Lung (tissue), 12 donors: Measurements from ENCODE around the gene SGPL1. TPM values are rescaled to one million over a fixed set of nuclear protein-coding genes. Genes with fewer than 3 reads are reported as not detected.

Experiments
- ATAC-seq: fragments of 200-7000 bp; cut with Tn5 transposase; one replicate; pipeline ENCODE4 v1.9.1; 2020; ENCODE audit warnings: moderate number of reproducible peaks; ENCODE audit not compliant: insufficient read depth, low FRiP score
- DNase-seq, 3 donors: peaks; one replicate each; pipeline ENCODE4 v3.0.0-alpha.2; 2013 to 2017
- H3K27ac ChIP-seq, 2 donors: one replicate each; pipeline ENCODE4 v1.5.1; 2013; ENCODE audit warnings: mild to moderate bottlenecking in 2 of 2, moderate library complexity in 2 of 2, control low read depth in 1 of 2, inconsistent platforms in 1 of 2, low read depth in 1 of 2, low read length in 1 of 2
- H3K27me3 ChIP-seq, 3 donors: one replicate each; pipeline ENCODE4 v1.5.1; 2013; ENCODE audit warnings: low read length in 2 of 3; ENCODE audit not compliant: control insufficient read depth in 3 of 3, insufficient read depth in 3 of 3
- H3K36me3 ChIP-seq, 4 donors: one replicate each; pipeline ENCODE4 v1.5.1; 2013; ENCODE audit warnings: low read length in 4 of 4, mild to moderate bottlenecking in 1 of 4, moderate library complexity in 1 of 4; ENCODE audit not compliant: control insufficient read depth in 4 of 4, insufficient read depth in 4 of 4
- H3K4me1 ChIP-seq, 5 donors: one replicate each; pipeline ENCODE4 v1.5.1; 2013; ENCODE audit warnings: low read length in 5 of 5, mild to moderate bottlenecking in 2 of 5, moderate library complexity in 1 of 5; ENCODE audit not compliant: control insufficient read depth in 5 of 5, insufficient read depth in 5 of 5
- H3K4me3 ChIP-seq: one replicate; pipeline ENCODE4 v1.5.1; 2013; ENCODE audit warnings: mild to moderate bottlenecking, control low read depth, moderate library complexity
- H3K9ac ChIP-seq, 2 donors: one replicate each; pipeline ENCODE4 v1.5.1; 2013; ENCODE audit warnings: low read length in 2 of 2, control low read depth in 1 of 2; ENCODE audit not compliant: insufficient read depth in 1 of 2
- H3K9me3 ChIP-seq, 4 donors: one replicate each; pipeline ENCODE4 v1.5.1; 2013; ENCODE audit warnings: low read length in 3 of 4, mild to moderate bottlenecking in 1 of 4, moderate library complexity in 1 of 4; ENCODE audit not compliant: control insufficient read depth in 4 of 4, insufficient read depth in 3 of 4
- WGBS, 2 donors: extraction: QIAGEN DNeasy Blood & Tissue Kit; methylation state at CpG; one replicate each; pipeline ENCODE4 v1.1.7; 2013; 5-methylcytosine and 5-hydroxymethylcytosine counted together
- polyA plus RNA-seq, 2 donors: library from polyadenylated mRNA; stranded (reverse); fragments of 200-250 nt; gene quantifications; one replicate each; pipeline ENCODE4 v1.2.1, GENCODE V29; 2013
- total RNA-seq, 2 donors: library from RNA; depleted of rRNA in 1 of 2; stranded (reverse); fragments of >200 nt in 1 of 2; gene quantifications; one replicate each; pipeline ENCODE4 v1.2.1, GENCODE V29; 2014 to 2021
- TF ChIP-seq, protein P1 (sequence below): IDR thresholded peaks from 2 replicates; pipeline ENCODE4 v1.5.1; 2012; ENCODE audit warnings: mild to moderate bottlenecking; ENCODE audit errors: control extremely low read depth, extremely low read depth
- donor health status: control.
- donor health status: control.
- donor health status: Bipolar disorder and iron deficiency.
- donor health status: healthy.
- donor health status: DM: yes; HTN: yes; CAD: no.

SGPL1 gene
- total and polyA plus RNA-seq, 4 donors = 8.3 to 57.4 (median 30.8) TPM

GRCh38 chr10:70779511-70780369 lies 36.0 kb upstream of the SGPL1 start:
- H3K4me3 ChIP-seq = no peak overlapping the region
- 77 to 84% methylated on average over 16 of the region's 16 CpGs for WGBS, 2 donors
- H3K9ac ChIP-seq = no peak overlapping the region
- no peak overlapping the region for H3K27ac ChIP-seq
- no peaks in the 10 kb centered on the region for H3K36me3 ChIP-seq
- DNase-seq (no peak), ATAC-seq (peak; percentile 15)
- TF ChIP-seq, protein P1, sequence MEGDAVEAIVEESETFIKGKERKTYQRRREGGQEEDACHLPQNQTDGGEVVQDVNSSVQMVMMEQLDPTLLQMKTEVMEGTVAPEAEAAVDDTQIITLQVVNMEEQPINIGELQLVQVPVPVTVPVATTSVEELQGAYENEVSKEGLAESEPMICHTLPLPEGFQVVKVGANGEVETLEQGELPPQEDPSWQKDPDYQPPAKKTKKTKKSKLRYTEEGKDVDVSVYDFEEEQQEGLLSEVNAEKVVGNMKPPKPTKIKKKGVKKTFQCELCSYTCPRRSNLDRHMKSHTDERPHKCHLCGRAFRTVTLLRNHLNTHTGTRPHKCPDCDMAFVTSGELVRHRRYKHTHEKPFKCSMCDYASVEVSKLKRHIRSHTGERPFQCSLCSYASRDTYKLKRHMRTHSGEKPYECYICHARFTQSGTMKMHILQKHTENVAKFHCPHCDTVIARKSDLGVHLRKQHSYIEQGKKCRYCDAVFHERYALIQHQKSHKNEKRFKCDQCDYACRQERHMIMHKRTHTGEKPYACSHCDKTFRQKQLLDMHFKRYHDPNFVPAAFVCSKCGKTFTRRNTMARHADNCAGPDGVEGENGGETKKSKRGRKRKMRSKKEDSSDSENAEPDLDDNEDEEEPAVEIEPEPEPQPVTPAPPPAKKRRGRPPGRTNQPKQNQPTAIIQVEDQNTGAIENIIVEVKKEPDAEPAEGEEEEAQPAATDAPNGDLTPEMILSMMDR = no peak
- H3K27me3 ChIP-seq = no peaks in the 10 kb centered on the region
- H3K4me1 ChIP-seq = peaks cover 0 to 18% (median 0%) of the 10 kb centered on the region in 5 donors
- H3K9me3 ChIP-seq = no peaks in the 10 kb centered on the region

DNA sequence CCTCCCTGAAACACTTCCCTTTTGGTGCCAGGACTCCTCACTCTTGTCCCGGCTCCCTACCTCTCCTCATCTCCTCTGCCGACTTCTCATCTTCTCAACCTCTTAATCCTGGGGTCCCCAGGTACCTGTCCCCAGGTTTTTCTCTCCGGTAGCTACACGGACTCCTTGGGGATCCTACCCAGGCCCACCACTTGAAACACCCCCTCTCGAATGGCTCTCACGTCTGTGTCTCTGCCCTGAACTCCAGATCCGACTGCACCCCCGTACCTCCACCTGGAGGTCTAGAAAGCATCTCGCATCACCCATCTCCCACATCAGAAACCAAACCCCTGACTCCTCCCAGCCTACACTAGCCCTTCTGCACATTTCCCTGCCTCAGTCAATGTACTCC lies 35.4 kb upstream of the SGPL1 start:
- no peaks in the 10 kb centered on the region for H3K9me3 ChIP-seq
- H3K27me3 ChIP-seq = no peaks in the 10 kb centered on the region
- no peak overlapping the region for H3K9ac ChIP-seq
- peaks cover 0 to 18% (median 0%) of the 10 kb centered on the region in 5 donors for H3K4me1 ChIP-seq
- DNase-seq (no peak), ATAC-seq (no peak)
- H3K36me3 ChIP-seq = no peaks in the 10 kb centered on the region
- no peak overlapping the region for H3K4me3 ChIP-seq
- no peak overlapping the region for H3K27ac ChIP-seq
- TF ChIP-seq, protein P1 = no peak
- WGBS, 2 donors = 93 to 95% methylated on average over 9 of the region's 9 CpGs

GRCh38 chr10:70780772-70781171 lies 35.0 kb upstream of the SGPL1 start:
- H3K36me3 ChIP-seq = no peaks in the 10 kb centered on the region
- no peak for DNase-seq
- H3K4me3 ChIP-seq = no peak overlapping the region
- no peaks in the 10 kb centered on the region for H3K27me3 ChIP-seq
- H3K4me1 ChIP-seq = peaks cover 0 to 15% (median 0%) of the 10 kb centered on the region in 5 donors
- no peak overlapping the region for H3K27ac ChIP-seq
- 96 to 97% methylated on average over 4 of the region's 4 CpGs for WGBS, 2 donors
- no peak for ATAC-seq
- TF ChIP-seq, protein P1 = no peak
- H3K9me3 ChIP-seq = no peaks in the 10 kb centered on the region
- H3K9ac ChIP-seq = no peak overlapping the region
